ENCODE results near the gene CBFB. TPM values are rescaled to one million over a fixed set of nuclear protein-coding genes. Genes with fewer than 3 reads are reported as not detected.

The CBFB gene
- total and polyA plus RNA-seq, 9 of the 15 experiments (the other 6 are each of a cell fraction or from before 2014, with no cell fraction given): 22.0 to 112 (median 66.5) TPM

DNA sequence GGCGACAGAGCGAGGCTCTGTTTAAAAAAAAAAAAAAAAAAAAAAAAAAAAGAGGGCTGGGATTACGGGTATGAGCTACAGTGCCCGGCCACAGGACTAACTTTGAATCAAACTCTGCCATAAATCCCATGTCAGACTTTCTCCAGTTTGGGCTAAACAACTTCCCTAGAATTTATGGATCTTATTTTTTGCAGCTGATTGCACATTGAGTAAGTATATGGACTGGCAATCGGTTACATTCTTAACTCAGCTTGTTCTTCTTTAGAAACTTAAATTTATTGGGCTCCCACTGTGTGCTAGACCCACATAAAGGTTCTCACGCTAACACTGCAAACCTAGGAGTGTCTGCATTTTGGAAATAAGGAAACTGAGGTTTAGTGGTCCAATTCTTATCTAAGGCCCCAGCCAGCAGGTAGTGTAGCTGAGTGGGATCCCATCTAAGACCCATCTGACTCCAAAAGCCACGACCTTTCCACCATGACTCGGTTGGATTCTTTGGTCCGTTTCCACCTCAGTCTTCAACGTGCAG lies 718 bp upstream of the CBFB start (continued):
- TF ChIP-seq HDAC8 (tag; IDR thresholded peaks at IDR 0.05): peak; percentile 71; the same call in 1 of the 2 replicates
- no peak for TF ChIP-seq RBM17 (IDR thresholded peaks at IDR 0.05; ENCODE audit: borderline replicate concordance, low read depth, low read length)
- no peak for TF ChIP-seq ZNF707 (CRISPR knock-in tag; conservative IDR thresholded peaks at IDR 0.05)
- TF ChIP-seq, protein P1, sequence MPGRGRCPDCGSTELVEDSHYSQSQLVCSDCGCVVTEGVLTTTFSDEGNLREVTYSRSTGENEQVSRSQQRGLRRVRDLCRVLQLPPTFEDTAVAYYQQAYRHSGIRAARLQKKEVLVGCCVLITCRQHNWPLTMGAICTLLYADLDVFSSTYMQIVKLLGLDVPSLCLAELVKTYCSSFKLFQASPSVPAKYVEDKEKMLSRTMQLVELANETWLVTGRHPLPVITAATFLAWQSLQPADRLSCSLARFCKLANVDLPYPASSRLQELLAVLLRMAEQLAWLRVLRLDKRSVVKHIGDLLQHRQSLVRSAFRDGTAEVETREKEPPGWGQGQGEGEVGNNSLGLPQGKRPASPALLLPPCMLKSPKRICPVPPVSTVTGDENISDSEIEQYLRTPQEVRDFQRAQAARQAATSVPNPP (IDR thresholded peaks at IDR 0.05; ENCODE audit: borderline replicate concordance, insufficient read depth, insufficient read length): no peak
- TF ChIP-seq FOXA1 (IDR thresholded peaks at IDR 0.05; ENCODE audit: borderline replicate concordance): no peak
- no peak for TF ChIP-seq ZSCAN32 (CRISPR knock-in tag; IDR thresholded peaks at IDR 0.05)
- no peak for TF ChIP-seq CC2D1A (IDR thresholded peaks at IDR 0.05)
- TF ChIP-seq ZNF699 (CRISPR knock-in tag; IDR thresholded peaks at IDR 0.05; ENCODE audit: insufficient replicate concordance): no peak
- no peak for TF ChIP-seq COPS2 (conservative IDR thresholded peaks at IDR 0.05)
- TF ChIP-seq BCOR (IDR thresholded peaks at IDR 0.05): no peak
- TF ChIP-seq, protein P2, sequence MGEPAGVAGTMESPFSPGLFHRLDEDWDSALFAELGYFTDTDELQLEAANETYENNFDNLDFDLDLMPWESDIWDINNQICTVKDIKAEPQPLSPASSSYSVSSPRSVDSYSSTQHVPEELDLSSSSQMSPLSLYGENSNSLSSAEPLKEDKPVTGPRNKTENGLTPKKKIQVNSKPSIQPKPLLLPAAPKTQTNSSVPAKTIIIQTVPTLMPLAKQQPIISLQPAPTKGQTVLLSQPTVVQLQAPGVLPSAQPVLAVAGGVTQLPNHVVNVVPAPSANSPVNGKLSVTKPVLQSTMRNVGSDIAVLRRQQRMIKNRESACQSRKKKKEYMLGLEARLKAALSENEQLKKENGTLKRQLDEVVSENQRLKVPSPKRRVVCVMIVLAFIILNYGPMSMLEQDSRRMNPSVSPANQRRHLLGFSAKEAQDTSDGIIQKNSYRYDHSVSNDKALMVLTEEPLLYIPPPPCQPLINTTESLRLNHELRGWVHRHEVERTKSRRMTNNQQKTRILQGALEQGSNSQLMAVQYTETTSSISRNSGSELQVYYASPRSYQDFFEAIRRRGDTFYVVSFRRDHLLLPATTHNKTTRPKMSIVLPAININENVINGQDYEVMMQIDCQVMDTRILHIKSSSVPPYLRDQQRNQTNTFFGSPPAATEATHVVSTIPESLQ (CRISPR knock-in tag; IDR thresholded peaks at IDR 0.05): no peak
- peak; percentile 53; the same call in 1 of the 2 replicates for TF ChIP-seq ZNF644 (tag; IDR thresholded peaks at IDR 0.05; ENCODE audit: low read depth)
- TF ChIP-seq, protein P3, sequence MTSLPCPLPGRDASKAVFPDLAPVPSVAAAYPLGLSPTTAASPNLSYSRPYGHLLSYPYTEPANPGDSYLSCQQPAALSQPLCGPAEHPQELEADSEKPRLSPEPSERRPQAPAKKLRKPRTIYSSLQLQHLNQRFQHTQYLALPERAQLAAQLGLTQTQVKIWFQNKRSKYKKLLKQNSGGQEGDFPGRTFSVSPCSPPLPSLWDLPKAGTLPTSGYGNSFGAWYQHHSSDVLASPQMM (CRISPR knock-in tag; IDR thresholded peaks at IDR 0.05): no peak
- TF ChIP-seq HLTF (IDR thresholded peaks at IDR 0.05): no peak
- TF ChIP-seq ATF7 (IDR thresholded peaks at IDR 0.05): no peak
- no peak for TF ChIP-seq TBP (optimal IDR thresholded peaks at IDR 0.05; ENCODE audit: low read depth, low read length)
- TF ChIP-seq TCF7L2 (IDR thresholded peaks at IDR 0.05; ENCODE audit: low read depth, low read length): no peak
- TF ChIP-seq FOXA3 (CRISPR knock-in tag; conservative IDR thresholded peaks at IDR 0.05 in 1 of 2, IDR thresholded peaks at IDR 0.05 in 1 of 2): peak in 1 of 2 experiments; percentile 57; a peak in 1 of 4 replicates
- peak; percentile 50; the same call in 1 of the 2 replicates for TF ChIP-seq SMARCE1 (IDR thresholded peaks at IDR 0.05)
- TF ChIP-seq ZZZ3 (IDR thresholded peaks at IDR 0.05): no peak
- TF ChIP-seq ZBTB7A (IDR thresholded peaks at IDR 0.05; ENCODE audit: borderline replicate concordance, control insufficient read depth, low read depth, low read length): no peak
- TF ChIP-seq, protein P4, sequence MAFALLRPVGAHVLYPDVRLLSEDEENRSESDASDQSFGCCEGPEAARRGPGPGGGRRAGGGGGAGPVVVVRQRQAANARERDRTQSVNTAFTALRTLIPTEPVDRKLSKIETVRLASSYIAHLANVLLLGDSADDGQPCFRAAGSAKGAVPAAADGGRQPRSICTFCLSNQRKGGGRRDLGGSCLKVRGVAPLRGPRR (CRISPR knock-in tag; IDR thresholded peaks at IDR 0.05): no peak
- 0 out of 2 replicates have a peak, but pooled peaks have one; percentile 24 for TF ChIP-seq BRD4 (IDR thresholded peaks at IDR 0.05)
- TF ChIP-seq U2AF2 (optimal IDR thresholded peaks at IDR 0.05; ENCODE audit: low read depth, low read length): no peak
- TF ChIP-seq NEUROD1 (IDR thresholded peaks at IDR 0.05; ENCODE audit: borderline replicate concordance, low read depth, low read length, partially characterized antibody): no peak
- TF ChIP-seq PTBP1 (IDR thresholded peaks at IDR 0.05; ENCODE audit: low read depth, low read length): no peak
- no peak for TF ChIP-seq ZNF224 (CRISPR knock-in tag; IDR thresholded peaks at IDR 0.05)
